Stimulated activated CD8-positive, alpha-beta memory T cell treated with anti-CD3 and anti-CD28 coated beads, Interleukin-7, amount 100 ng/mL, for 24 hours (primary cell): ENCODE data around the gene FCSK.
"Not testable (repeated sequence)": the region's sequence is repeated elsewhere in the genome, so short reads cannot be mapped to it uniquely, and the experiment has no call there.

Experiments
- DNase-seq: peaks from one replicate; pipeline ENCODE4 v3.0.0-alpha.2; 2020; ENCODE audit warnings: low read depth

The FCSK gene

DNA sequence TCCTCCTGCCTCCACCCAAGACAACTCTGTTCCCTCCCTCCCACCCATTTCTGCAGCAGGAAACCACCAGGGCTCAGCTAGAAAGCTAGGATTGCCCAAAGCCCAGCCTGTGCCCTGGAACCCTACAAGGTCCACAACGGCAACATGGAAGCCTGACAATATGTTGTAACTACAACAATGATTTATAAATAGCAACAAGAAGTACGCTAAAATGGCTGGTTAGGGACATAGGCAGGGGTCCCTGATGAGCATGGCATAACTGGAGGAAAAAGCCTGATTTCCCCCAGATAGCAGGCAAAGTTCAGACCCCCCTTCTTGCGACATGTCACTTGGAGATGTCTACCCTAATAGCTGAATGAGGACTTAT lies 22.1 kb upstream of the FCSK start:
- no peak for DNase-seq

DNA sequence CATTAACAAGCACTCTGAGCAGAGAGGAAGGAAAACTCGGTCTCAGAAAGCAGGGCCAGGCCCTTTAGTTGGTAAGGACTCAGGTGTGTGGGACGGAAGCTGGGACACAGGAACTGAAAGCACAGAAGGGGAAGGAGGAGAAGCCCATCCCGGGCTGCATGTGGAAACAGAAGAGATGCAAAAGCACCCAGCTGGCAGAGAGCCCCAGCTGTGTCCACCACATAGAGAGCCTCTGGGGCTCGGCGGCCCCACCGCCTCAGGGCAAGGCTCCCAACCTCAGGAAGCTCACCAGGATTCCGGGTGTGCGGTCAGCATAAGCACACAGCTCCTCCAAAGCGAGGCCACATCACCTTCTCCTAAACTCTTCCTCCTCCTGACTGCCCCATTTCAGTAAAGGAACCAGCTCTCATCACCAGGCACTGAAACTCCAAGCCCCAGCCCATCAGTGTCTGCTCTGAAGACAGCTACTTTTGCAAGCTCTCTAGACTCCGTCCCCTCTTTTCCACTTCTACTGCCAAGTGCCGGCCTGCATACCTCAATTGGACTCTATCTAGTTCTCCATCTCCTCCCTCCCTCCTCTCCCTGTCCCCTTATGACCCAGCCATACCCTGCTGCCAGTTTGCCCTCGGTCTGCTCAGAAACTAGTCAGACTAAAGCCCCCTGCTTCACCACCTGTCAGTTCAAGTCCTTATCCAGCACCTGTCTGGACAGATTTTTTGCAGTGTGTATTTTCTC lies 21.5 kb upstream of the FCSK start:
- DNase-seq, result no peak

DNA sequence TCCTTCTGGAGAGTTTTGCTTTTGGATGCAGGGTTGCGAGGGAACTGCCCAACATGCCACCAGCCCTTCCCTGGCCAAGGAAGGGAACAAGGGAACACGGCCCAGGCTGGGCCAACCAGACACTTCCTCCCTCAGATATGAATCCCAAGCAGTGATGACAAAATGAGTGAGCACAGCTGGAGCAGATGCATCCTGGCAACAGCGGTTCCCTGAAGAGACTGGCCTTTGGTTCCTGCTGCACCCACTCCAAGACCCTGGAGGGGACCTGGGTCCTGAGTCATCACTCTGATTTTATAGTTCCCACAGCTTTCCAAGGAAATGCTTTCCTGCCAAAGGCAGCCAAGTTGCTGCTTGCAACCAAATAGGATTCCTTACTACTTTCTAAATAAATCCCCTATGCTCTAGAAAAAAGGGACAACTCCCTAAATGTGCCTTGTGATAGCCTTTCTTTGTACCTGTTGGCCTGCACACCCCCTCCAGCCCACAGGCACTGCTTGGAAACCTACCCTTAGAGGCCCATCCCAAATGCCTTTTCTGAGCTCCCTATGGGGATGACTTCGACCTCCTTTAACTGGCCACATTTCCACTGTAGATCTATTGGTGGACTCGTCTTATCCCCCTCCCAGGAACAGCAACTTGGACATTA lies 20.8 kb upstream of the FCSK start:
- no peak for DNase-seq

DNA sequence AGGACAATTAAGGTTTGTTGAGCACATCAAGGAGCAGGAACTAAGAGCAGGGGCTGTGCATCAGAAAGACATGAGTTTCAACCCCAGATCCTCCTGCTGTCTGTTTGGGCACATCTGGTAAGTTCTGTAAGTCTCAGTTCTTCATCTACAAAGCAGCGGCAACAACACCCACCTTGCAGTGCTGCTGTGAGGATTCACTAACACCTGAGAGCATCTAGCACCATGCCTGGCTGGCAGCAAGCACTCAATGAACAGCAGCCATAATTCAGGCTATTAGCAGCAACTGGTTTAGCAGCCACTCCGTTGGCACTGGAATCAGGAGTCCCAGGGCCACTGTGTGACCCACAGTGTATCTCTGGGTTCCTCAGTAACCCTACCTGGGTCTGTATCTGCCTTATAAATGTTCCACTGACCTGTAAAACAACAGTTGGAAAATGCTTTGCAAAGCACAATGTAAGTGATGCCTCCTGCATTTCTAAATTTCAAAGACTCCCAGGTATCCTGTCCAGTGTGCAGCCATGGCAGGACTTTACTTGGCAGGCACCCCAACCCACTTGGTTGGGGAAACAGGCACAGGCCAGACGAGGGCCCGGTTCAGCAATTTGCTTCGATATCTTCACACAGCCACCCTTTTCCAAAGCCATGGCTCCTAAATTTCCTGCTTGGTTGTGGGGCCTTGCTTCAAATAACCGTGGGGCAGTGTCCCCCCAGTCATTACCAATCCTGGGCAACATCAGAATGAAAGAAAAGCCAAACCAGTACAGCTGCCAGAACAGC lies 19.7 kb upstream of the FCSK start:
- no peak for DNase-seq

DNA sequence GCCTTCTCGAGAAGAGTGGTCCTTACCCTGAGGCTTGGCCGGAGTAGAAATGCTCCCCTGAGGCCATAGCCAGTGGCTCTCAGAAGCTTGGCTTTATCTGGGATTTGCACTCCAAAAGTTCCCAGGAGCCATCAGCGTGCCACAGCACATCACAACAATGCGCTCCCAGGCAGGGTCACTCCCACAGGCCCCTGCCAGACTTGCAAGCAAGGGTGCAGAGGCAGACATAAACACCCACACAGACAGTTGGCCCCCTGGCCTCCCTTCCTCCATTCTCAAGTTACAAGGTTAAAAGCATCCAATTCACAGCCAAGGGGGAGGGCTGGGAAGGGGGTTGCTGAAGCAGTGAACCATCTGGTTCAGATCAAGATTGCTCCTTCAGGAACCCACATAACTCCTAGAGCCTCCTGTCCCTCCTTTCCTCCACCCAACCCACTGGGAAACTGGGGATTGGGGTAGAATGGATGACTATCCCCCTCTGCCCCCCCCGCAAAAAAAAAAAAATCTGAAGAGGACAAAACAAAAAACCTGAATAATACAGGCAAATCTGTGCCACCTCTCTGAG lies 17.3 kb upstream of the FCSK start:
- DNase-seq, result no peak

DNA sequence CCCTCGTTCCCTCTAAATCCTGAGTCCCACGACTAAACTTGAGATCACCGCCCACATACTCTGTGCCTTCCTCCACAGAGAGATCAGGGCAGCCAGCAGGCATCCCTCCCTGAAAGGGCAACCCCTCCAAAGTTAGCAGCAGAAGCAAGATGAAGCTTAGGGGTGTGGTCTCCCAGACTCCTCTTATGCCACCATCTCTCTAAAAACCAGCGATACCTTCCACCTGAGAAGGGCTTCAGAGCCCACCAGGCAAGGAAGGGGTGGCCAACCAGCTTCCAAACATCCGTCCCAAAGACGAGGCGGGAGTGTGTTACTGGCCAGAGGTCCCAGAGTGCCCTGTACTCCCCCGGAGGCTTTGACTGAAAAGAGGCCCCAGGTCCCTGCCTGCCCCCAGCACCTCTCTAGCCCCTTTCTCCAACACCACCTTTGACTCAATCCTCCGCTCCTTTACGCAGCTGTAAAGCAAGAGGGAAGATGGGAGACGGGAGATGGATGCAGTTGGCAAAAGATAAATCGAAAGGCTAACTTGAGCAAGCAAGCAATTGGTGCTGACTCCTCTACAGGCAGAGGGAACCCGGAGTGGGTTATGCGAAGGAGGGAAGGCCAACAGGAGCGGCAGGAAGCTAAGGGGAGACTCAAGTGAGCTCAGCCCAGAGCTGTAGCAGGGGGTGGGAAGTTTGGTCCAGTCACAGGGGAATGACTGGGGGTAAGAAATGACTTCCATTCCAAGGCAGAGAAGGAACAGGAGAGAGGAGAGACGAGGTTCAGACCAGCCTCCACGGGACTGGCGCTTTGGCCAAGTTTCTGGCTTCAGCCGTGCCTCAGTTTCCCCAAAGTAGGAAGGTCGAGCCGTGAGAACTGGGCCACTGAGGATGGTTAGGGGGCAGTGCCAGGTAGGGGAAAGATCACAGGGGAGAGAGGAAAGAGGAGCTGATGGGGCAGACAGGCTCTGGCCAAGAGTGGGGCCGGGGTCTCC lies 16.5 kb upstream of the FCSK start:
- no peak for DNase-seq

DNA sequence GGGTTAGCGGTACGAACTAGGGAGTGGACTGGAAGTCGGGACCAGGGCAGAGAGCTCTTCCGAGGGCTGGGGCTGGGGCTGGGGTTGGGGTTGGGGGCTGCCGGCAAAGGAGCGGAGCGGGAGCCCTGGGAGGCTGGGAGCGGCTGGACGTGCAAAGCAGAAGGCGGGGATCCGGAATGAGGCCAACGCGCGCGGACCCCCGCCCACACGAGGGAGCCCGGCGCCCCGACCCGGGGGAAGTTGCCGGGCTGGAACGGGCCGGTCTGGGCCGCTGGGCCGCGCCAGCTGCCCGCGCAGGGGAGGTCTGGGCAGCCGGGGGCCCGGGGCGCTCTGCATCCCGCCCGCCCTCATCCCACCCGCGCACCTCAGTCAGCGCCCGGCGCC lies 15.8 kb upstream of the FCSK start:
- DNase-seq, result no peak

DNA sequence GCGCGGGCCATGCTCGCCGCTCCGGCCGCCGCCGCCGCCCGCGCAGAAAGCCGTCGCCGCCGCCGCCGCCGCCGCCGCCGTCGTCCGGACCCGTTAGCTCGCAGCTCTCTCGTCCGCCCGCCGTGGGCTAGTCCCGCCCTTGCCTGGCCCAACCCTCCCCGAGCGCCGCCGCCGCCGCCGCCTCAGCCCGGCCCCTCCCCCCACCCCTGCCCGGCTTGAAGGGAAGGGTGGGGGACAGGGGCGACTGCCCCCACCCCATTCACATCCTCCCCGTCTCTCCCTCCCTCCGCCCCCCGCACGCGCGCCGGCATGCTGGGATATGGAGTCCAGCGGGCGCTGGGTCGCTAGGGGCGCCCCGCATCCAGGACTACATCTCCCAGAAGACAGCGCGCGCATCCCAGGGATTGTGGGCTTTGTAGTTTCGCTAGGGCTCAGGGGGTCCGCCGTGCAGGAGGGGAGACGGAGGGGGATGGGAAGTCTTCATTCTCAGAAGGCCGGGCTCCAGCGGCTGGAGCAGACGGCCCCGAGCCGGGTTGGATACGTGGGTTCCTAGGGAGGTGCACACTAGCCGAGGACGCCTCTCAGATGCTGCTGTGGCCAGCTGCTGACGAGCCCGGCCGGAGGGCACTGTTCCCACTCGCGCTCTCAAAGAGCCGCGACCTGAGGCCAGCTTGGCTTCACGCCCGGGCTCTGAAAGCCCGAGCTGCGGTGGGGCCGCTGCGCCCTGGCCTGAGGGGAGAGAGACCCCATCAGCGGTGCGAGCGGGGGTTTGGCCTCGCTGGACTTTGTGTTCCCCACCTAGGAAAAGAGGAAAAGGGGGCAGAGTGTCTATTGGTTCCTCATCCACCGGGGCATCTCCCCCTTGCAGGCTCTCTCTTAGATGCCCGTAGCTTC lies 15.2 kb upstream of the FCSK start, which contains the start of gene ST3GAL2:
Gene ST3GAL2, minus strand, starts transcription at position 132 of the 894 bp plus-strand sequence. CDS start 40,570 bp downstream, outside the sequence.
- peak; percentile 89 for DNase-seq

DNA sequence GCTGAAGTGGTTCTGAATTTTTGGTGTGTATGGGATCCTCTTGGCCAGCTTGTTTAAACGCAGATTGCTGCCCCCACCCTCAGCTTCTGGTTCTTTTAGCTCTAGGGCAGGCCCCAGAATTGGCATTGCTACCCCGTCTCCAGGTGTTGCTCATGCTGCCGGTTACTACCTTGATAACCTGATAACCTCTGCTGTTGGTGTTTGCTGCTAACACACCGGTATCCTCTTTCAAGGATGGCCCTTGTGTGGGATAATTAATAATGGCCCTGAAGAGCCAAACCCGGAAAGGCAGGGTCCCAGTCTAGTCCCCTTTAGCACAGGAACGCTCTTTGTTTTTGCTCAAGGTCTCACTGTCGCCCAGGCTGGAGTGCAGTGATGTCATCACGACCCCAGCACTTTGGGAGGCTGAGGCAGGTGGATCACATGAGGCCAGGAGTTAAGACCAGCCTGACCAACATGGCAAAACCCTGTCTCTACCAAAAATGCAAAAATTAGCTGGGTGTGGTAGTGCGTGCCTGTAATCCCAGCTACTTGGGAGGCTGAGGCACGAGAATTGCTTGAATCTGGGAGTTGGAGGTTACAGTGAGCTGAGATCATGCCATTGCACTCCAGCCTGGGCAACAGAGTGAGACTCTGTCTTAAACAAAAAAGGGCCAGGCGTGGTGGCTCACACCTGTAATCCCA lies 14.2 kb upstream of the FCSK start:
- no peak for DNase-seq

DNA sequence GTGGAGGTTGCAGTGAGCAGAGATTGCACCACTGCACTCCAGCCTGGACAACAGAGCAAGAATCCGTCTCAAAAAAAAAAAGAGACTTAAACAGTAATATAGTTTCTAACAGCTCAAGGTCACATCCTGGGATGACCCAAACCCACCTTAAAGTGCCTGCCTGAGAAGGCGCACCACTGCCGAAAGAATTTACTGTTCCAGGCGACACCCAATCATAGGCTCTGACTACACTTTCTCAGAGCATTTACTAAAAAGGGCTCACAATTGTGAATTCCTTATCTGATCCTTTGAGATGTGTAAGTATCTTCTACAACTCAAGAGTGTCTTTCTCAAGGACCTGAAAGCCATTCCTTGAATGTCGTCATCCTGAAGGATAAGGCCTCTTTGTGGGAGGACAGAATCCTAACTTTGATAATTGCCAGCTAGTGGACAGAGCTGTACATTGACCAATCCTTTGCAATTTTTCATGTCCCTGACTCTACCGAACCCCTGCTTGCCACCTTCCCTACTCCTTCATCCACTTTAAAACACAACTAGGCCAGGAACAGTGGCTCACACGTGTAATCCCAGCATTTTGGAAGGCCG lies 12.9 kb upstream of the FCSK start:
- DNase-seq, result no peak

DNA sequence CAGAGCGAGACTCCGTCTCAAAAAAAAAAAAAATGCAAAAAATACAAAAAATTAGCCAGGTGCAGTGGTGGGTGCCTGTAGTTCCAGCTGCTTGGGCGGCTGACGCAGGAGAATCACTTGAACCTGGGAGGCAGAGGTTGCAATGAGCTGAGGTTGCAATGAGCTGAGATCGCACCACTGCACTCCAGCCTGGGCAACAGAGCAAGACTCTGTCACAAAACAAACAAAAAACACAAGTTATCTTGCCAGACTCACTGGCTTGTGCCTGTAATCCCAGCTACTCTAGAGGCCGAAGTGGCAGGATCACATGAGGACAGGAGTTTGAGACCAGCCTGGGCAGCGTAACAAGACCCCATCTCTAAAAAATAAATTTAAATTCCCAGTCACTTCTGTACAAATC lies 12.1 kb upstream of the FCSK start:
- DNase-seq, result no peak

DNA sequence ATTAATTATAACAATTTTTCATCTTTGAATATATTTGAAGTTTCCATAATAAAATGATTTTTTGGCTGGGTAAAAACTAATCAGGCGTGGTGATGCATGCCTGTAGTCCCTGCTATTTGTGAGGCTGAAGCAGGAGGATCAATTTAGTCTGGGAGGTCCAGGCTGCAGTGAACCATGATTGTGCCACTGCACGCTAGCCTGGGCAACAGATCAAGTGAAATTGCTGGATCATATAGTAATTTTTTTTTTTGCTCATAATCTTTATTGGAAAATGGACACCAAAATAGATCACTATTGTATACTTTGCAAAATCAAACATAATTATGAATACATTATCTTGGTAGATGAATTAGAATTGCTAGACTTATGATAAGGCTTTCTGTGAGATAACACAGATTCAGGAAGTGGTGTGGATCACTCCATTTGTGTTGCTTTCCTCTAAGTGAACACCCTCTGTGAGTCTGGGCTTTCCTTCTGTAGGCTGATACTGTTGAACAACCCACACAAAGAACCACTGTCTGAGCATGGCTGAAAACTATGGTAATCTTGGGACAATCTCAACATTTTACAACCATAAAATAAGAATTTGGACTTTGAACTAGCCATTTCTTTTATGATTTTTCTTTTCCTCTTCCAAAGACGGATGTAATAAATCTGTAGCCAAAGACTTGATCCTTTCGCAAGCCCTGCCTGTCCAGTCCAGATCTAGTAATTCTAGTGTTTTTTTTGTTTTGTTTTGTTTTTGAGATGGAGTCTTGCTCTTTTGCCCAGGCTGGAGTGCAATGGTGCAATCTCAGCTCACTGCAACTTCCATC lies 9.9 kb upstream of the FCSK start:
- DNase-seq, result no peak

DNA sequence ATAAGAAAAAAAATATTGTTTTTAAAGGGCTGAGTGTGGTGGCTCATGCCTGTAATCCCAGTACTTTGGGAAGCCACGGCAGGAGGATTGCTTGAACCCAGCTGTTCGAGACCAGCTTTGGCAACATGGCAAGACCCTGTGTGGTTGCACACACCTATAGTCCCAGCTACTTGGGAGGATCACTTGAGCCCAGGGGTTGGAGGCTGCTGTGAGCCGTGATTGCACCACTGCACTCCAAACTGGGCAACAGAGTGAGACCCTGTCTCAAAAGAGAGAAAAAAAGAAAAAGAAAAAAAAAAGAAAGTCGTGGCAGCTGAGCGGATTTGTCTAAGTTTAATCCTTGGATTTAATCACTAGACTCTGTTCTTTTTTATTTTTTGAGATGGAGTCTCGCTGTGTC lies 6.3 kb upstream of the FCSK start:
- DNase-seq, result no peak

DNA sequence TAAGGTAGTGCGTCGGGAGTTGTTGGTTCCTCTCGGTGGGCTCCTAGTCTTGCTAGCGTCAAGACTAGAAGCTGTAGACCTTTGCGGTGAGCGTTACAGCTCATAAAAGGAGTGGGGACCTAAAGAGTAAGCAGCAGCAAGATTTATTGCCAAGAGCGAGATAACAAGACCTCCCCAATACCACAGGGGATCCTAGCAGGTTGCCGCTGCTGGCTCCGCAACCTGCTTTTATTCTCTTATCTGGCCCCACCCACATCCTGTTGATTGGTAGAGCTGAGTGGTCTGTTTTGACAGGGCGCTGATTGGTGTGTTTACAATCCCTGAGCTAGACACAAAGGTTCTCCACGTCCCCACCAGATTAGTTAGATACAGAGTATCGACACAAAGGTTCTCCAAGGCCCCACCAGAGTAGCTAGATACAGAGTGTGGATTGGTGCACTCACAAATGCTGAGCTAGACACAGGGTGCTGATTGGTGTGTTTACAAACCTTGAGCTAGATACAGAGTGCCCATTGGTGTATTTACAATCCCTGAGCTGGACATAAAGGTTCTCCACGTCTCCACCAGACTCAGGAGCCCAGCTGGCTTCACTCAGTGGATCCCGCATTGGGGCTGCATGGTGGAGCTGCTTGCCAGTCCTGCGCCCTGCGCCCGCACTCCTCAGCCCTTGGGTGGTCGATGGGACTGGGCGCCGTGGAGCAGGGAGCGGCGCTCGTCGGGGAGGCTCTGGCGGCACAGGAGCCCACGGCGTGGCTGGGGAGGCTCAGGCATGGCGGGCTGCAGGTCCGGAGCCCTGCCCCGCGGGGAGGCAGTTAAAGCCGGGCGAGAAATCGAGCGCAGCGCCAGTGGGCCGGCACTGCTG lies 4.0 kb upstream of the FCSK start:
- not testable (repeated sequence) for DNase-seq

DNA sequence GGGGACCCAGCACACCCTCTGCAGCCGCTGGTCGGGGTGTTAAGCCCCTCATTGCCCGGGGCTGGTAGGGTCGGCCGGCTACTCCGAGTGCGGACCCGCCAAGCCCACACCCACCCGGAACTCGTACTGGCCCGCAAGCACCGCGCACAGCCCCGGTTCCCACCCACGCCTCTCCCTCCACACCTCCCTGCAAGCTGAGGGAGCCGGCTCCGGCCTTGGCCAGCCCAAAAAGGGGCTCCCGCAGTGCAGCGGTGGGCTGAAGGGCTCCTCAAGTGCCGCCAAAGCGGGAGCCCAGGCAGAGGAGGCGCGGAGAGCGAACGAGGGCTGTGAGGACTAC lies 3.4 kb upstream of the FCSK start:
- not testable (repeated sequence) for DNase-seq

DNA sequence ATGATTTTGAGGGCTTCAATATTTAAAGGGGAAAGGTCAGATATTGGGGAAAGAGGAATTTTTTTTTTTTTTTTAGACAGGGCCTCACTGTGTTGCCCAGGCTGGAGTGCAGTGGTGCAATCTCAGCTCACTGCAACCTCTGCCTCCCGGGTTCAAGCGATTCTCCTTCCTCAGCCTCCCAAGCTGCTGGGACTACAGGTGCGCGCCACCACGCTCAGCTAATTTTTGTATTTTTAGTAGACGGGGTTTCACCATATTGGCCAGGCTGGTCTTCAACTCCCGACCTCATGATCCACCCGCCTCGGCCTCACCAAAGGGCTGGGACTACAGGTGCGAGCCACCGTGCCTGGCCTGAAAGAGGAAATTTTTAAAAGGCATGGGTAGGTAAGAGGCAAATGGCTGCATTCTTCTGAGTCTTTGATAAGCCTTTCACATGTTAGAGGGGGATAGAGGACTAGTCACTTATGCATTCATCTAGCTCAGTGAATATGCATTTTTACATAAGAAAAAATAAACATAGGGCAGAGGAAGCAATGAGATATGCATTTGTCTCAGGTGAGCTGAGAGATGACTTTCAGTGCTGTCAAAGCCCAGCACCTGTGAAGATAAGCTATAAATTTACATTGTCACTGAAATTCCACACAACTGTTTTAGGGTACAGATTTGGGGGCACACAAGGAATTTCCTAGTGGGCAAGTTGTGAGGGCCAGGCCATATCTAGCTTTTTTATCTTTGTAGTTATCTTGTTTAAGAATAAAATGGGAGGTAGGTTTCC lies 1.1 kb upstream of the FCSK start:
- DNase-seq, result no peak

DNA sequence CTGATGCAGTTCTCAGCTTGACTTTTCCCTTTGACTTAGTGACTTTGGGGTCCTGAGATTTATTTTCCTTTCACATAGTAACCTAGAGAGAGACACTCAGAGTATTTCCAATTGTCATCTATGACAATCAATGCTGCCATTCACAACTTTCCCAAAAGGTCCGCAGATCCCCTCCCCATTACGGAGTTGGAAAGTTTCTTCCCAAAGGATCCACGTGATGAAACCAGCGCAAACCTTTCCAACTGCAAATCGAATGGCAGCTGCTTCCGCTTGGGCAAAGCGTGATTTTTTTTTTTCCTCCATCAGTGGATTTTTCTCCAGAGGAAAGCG lies 538 bp upstream of the FCSK start:
- no peak for DNase-seq
